RWPE2 (cell line): ENCODE results near the gene ANKRD52.
"Not testable (repeated sequence)": the region's sequence is repeated elsewhere in the genome, so short reads cannot be mapped to it uniquely, and the experiment has no call there.

Experiments
- ATAC-seq: fragments of 200-7000 bp; cut with Tn5 transposase; 3 replicates; pipeline ENCODE4 v1.9.1; 2021; ENCODE audit warnings: low read depth
- DNase-seq: peaks from one replicate; pipeline ENCODE4 v3.0.0-alpha.2; 2020; ENCODE audit warnings: low spot score
- H3K27ac ChIP-seq: fragments of 450-650 bp; 2 replicates; pipeline ENCODE4 v1.5.1; 2017; ENCODE audit warnings: mild to moderate bottlenecking; ENCODE audit not compliant: poor library complexity, severe bottlenecking
- H3K27me3 ChIP-seq: fragments of 250-450 bp; sonication (Bioruptor Pico); 2 replicates; pipeline ENCODE4 v1.5.1; 2021; ENCODE audit warnings: mild to moderate bottlenecking, moderate library complexity; ENCODE audit not compliant: insufficient read depth, poor library complexity, severe bottlenecking
- H3K36me3 ChIP-seq: fragments of 250-450 bp; sonication (Bioruptor Pico); 2 replicates; pipeline ENCODE4 v1.5.1; 2020; ENCODE audit warnings: low read depth, mild to moderate bottlenecking, moderate library complexity
- H3K4me1 ChIP-seq: fragments of 250-450 bp; sonication (Bioruptor Pico); 2 replicates; pipeline ENCODE4 v1.5.1; 2021; ENCODE audit warnings: mild to moderate bottlenecking, moderate library complexity; ENCODE audit not compliant: insufficient read depth, poor library complexity, severe bottlenecking
- H3K4me3 ChIP-seq: fragments of 250-450 bp; sonication (Bioruptor Pico); 2 replicates; pipeline ENCODE4 v1.5.1; 2021; ENCODE audit warnings: mild to moderate bottlenecking, moderate library complexity; ENCODE audit not compliant: severe bottlenecking
- H3K9me3 ChIP-seq: fragments of 250-450 bp; sonication (Bioruptor Pico); 2 replicates; pipeline ENCODE4 v1.5.1; 2021; ENCODE audit warnings: mild to moderate bottlenecking, moderate library complexity; ENCODE audit not compliant: severe bottlenecking
- CTCF ChIP-seq: fragments of 450-650 bp; IDR thresholded peaks from one replicate; pipeline ENCODE4 v1.5.1; 2017; ENCODE audit warnings: mild to moderate bottlenecking, moderate library complexity; ENCODE audit not compliant: poor library complexity, severe bottlenecking

The ANKRD52 gene

GRCh38 chr12:56297400-56297799, 39.2 kb upstream of the ANKRD52 start:
- H3K4me3 ChIP-seq: no peak overlapping the region
- H3K4me1 ChIP-seq: peaks cover 10% of the 10 kb centered on the region
- no peak for TF ChIP-seq CTCF
- H3K27ac ChIP-seq: no peak overlapping the region
- no peak for ATAC-seq
- DNase-seq: no peak
- H3K36me3 ChIP-seq: peaks cover 41% of the 10 kb centered on the region
- no peaks in the 10 kb centered on the region for H3K27me3 ChIP-seq
- H3K9me3 ChIP-seq: no peaks in the 10 kb centered on the region

GRCh38 chr12:56296295-56296694, 38.1 kb upstream of the ANKRD52 start:
- Histone ChIP-seq H3K4me1 (peaks cover 18% of the 10 kb centered on the region), H3K27ac (no peak overlapping the region), H3K27me3 (no peaks in the 10 kb centered on the region), H3K9me3 (no peaks in the 10 kb centered on the region), H3K36me3 (peaks cover 38% of the 10 kb centered on the region), H3K4me3 (no peak overlapping the region)
- no peak for ATAC-seq
- DNase-seq: no peak
- TF ChIP-seq CTCF: no peak

GRCh38 chr12:56293795-56294194, 35.6 kb upstream of the ANKRD52 start:
- no peak overlapping the region for H3K4me3 ChIP-seq
- H3K9me3 ChIP-seq: no peaks in the 10 kb centered on the region
- no peaks in the 10 kb centered on the region for H3K27me3 ChIP-seq
- no peak for TF ChIP-seq CTCF
- ATAC-seq (no peak), DNase-seq (no peak)
- H3K4me1 ChIP-seq: peaks cover 18% of the 10 kb centered on the region
- peaks cover 59% of the 10 kb centered on the region for H3K36me3 ChIP-seq
- no peak overlapping the region for H3K27ac ChIP-seq

GRCh38 chr12:56288705-56289387, 30.7 kb upstream of the ANKRD52 start:
- H3K9me3 ChIP-seq: no peaks in the 10 kb centered on the region
- H3K27me3 ChIP-seq: no peaks in the 10 kb centered on the region
- DNase-seq (no peak), ATAC-seq (no peak)
- no peak overlapping the region for H3K27ac ChIP-seq
- no peak for TF ChIP-seq CTCF
- peaks cover 54% of the 10 kb centered on the region for H3K36me3 ChIP-seq
- H3K4me3 ChIP-seq: no peak overlapping the region
- peaks cover 14% of the 10 kb centered on the region for H3K4me1 ChIP-seq

- Histone ChIP-seq H3K27me3 (no peaks in the 10 kb centered on the region), H3K36me3 (peaks cover 78% of the 10 kb centered on the region), H3K9me3 (peaks cover 2% of the 10 kb centered on the region), H3K27ac (no peak overlapping the region), H3K4me1 (peaks cover 6% of the 10 kb centered on the region), H3K4me3 (no peak overlapping the region)
- no peak for DNase-seq
- no peak for ATAC-seq
- TF ChIP-seq CTCF: no peak
Observed at GRCh38 chr12:56286044-56286830, 28.1 kb upstream of the ANKRD52 start.

- not testable (repeated sequence) for H3K4me3 ChIP-seq, H3K27ac ChIP-seq, H3K4me1 ChIP-seq, H3K9me3 ChIP-seq, DNase-seq, H3K27me3 ChIP-seq, ATAC-seq
- H3K36me3 ChIP-seq: peaks cover 74% of the 10 kb centered on the region
Observed at GRCh38 chr12:56284263-56284662, 26.1 kb upstream of the ANKRD52 start.
